CD4-positive, alpha-beta T cell treated with Interleukin-4 for 1 hour (primary cell): Measurements from ENCODE around the gene GPS1.

ENCODE experiments used
- DNase-seq, 2 donors: peaks; one replicate each; pipeline ENCODE4 v3.0.0-alpha.2; 2020 to 2022

Gene GPS1

GRCh38 chr17:82060614-82061013 is 8.9 kb downstream of the GPS1 start:
- DNase-seq: no peak

- DNase-seq: no peak
Observed at GRCh38 chr17:82061047-82061925, 9.6 kb downstream of the GPS1 start.

- DNase-seq: no peak
Observed at GRCh38 chr17:82062076-82062983, 10.6 kb downstream of the GPS1 start.

GRCh38 chr17:82062984-82063368 is 11.3 kb downstream of the GPS1 start:
- no peak for DNase-seq

GRCh38 chr17:82063424-82064415 is 12.0 kb downstream of the GPS1 start:
- no peak for DNase-seq

GRCh38 chr17:82064433-82065192 is 12.9 kb downstream of the GPS1 start:
- DNase-seq: no peak

- DNase-seq: no peak
Observed at GRCh38 chr17:82065193-82065637, 13.5 kb downstream of the GPS1 start.

- DNase-seq: peak; percentile 64 to 75
Observed at GRCh38 chr17:82065638-82066303, 14.1 kb downstream of the GPS1 start, which contains the start of gene DUS1L. Gene DUS1L (minus strand): TSS chr17:82065804. CDS start chr17:82065059, 745 bp downstream.

GRCh38 chr17:82070611-82071010 is 18.9 kb downstream of the GPS1 start:
- no peak for DNase-seq

- DNase-seq: no peak
Observed at GRCh38 chr17:82072827-82073226, 21.1 kb downstream of the GPS1 start.

GRCh38 chr17:82073446-82073845 is 21.7 kb downstream of the GPS1 start:
- no peak for DNase-seq

- no peak for DNase-seq
Observed at GRCh38 chr17:82076018-82076784, 24.5 kb downstream of the GPS1 start.

GRCh38 chr17:82076785-82077591 is 25.3 kb downstream of the GPS1 start:
- DNase-seq: no peak

- no peak for DNase-seq
Observed at GRCh38 chr17:82077617-82078358, 26.1 kb downstream of the GPS1 start.

- DNase-seq: no peak
Observed at GRCh38 chr17:82078433-82078832, 26.7 kb downstream of the GPS1 start.

GRCh38 chr17:82079001-82079677 is 27.4 kb downstream of the GPS1 start:
- no peak for DNase-seq

- DNase-seq: no peak
Observed at GRCh38 chr17:82080048-82080788, 28.5 kb downstream of the GPS1 start.
